Gastrocnemius medialis (tissue), 4 donors: Measurements from ENCODE around the gene TMEM39B. TPM values are rescaled to one million over a fixed set of nuclear protein-coding genes. Genes with fewer than 3 reads are reported as not detected.

Experiments
- ATAC-seq, 2 donors: fragments of 150-250 bp; one replicate each; pipeline ENCODE4 v1.9.1; 2016
- DNase-seq, 2 donors: peaks; one replicate each; pipeline ENCODE4 v3.0.0-alpha.2; 2019
- H3K27ac ChIP-seq, 4 donors: fragments of 200-600 bp; sonication (generic); 1 replicate in 1 of 4; 2 replicates in 3 of 4; pipeline ENCODE4 v1.5.1; 2016 to 2018; ENCODE audit warnings: mild to moderate bottlenecking in 2 of 4, moderate library complexity in 1 of 4
- H3K27me3 ChIP-seq, 3 donors: fragments of 200-600 bp; sonication (generic) in 2 of 3; 1 replicate in 1 of 3; 2 replicates in 2 of 3; pipeline versions ENCODE4 v1.5.1 to v1.6.0; 2016 to 2019; ENCODE audit warnings: mild to moderate bottlenecking in 1 of 3, moderate library complexity in 1 of 3
- H3K36me3 ChIP-seq, 2 donors: fragments of 200-600 bp; sonication (generic) in 1 of 2; one replicate each; pipeline ENCODE4 v1.5.1; 2017 to 2018
- H3K4me1 ChIP-seq, 2 donors: fragments of 200-600 bp; sonication (generic) in 1 of 2; one replicate each; pipeline ENCODE4 v1.5.1; 2016 to 2017; ENCODE audit warnings: mild to moderate bottlenecking in 2 of 2
- H3K4me3 ChIP-seq, 4 donors: fragments of 200-600 bp; sonication (generic) in 3 of 4; 1 replicate in 1 of 4; 2 replicates in 3 of 4; pipeline ENCODE4 v1.5.1; 2016 to 2019; ENCODE audit warnings: mild to moderate bottlenecking in 2 of 4
- H3K9me3 ChIP-seq, 3 donors: fragments of 200-600 bp; sonication (generic) in 2 of 3; 1 replicate in 1 of 3; 2 replicates in 2 of 3; pipeline ENCODE4 v1.5.1; 2016 to 2019
- CTCF ChIP-seq, 5 experiments: fragments of 450-650 bp in 3 of 5; fragments of 200-600 bp in 2 of 5; sonication (generic) in 2 of 5; IDR thresholded peaks in 4 of 5; conservative IDR thresholded peaks in 1 of 5; 1 replicate in 4 of 5; 2 replicates in 1 of 5; pipeline ENCODE4 v1.5.1; 2016 to 2019; ENCODE audit warnings: antibody characterized with exemption in 5 of 5, mild to moderate bottlenecking in 3 of 5, moderate library complexity in 3 of 5
- POLR2A ChIP-seq, 2 donors: fragments of 450-650 bp; IDR thresholded peaks; one replicate each; pipeline ENCODE4 v1.6.1; 2017; ENCODE audit warnings: antibody characterized with exemption in 2 of 2, mild to moderate bottlenecking in 2 of 2, moderate library complexity in 2 of 2
- in situ Hi-C, 4 donors: fragments of 200-750 bp; cut with MboI; loops; one replicate each; pipeline versions ENCODE4 v1.15.0 to v1.8.0; 2017; ENCODE audit warnings: low sequenced_read_pairs in 4 of 4
- intact Hi-C: fragments of 100-400 bp; cut with DNase I; formaldehyde crosslinking; loops from one replicate; pipeline ENCODE4 v1.15.1; 2023; ENCODE audit warnings: low total_unique reads
- total RNA-seq, 4 donors: library from RNA; depleted of rRNA; stranded (reverse); fragments of >200 nt; gene quantifications; one replicate each; pipeline versions ENCODE4 v1.1.0 to v1.2.3, GENCODE V29; 2016

TMEM39B gene
- total RNA-seq, 4 donors from 2014 or later: 2.5 to 11.1 (median 6.7) TPM

- ATAC-seq: no peak
- in situ Hi-C loops (no loop called here), intact Hi-C loops (loop anchor here (2.0 to 5.0 kb wide), 4 partner anchors 59 to 169 kb away; partner anchors contain the start of genes CCDC28B and KHDRBS1)
- DNase-seq: no peak
- H3K36me3 ChIP-seq: peaks cover 0 to 9% of the 10 kb centered on the region in 2 donors
- peak overlapping the region; percentile 84 to 96 (median 90) for H3K4me3 ChIP-seq
- H3K9me3 ChIP-seq: no peaks in the 10 kb centered on the region
- no peak for TF ChIP-seq POLR2A (IDR thresholded peaks at IDR 0.05)
- TF ChIP-seq CTCF (IDR thresholded peaks at IDR 0.05 in 4 of 5, conservative IDR thresholded peaks at IDR 0.05 in 1 of 5): no peak
- H3K27me3 ChIP-seq: no peaks in the 10 kb centered on the region
- peak overlapping the region; percentile 95 to 97 (median 97) for H3K27ac ChIP-seq
- peaks cover 12 to 18% of the 10 kb centered on the region in 2 donors for H3K4me1 ChIP-seq
These were observed 749 bp upstream of the TMEM39B start for GRCh38 chr1:32071758-32072621.

GRCh38 chr1:32073299-32074229, 825 bp downstream of the TMEM39B start:
- Histone ChIP-seq H3K27ac (peak overlapping the region; percentile 95 to 97 (median 97)), H3K4me1 (peaks cover 12 to 18% of the 10 kb centered on the region in 2 donors), H3K9me3 (no peaks in the 10 kb centered on the region), H3K4me3 (peak overlapping the region; percentile 84 to 96 (median 90)), H3K27me3 (no peaks in the 10 kb centered on the region), H3K36me3 (peaks cover 0 to 25% of the 10 kb centered on the region in 2 donors)
- ATAC-seq (peak in 1 of 2 donors; percentile 47), DNase-seq (no peak)
- TF ChIP-seq CTCF (IDR thresholded peaks at IDR 0.05 in 4 of 5, conservative IDR thresholded peaks at IDR 0.05 in 1 of 5): peak in 2 of 5 experiments; percentile 30 to 49
- TF ChIP-seq POLR2A (IDR thresholded peaks at IDR 0.05): no peak
- in situ Hi-C loops (no loop called here), intact Hi-C loops (loop anchor here (1.0 to 5.0 kb wide), 5 partner anchors 34 to 167 kb away; partner anchors contain the start of genes CCDC28B and KHDRBS1)

DNA sequence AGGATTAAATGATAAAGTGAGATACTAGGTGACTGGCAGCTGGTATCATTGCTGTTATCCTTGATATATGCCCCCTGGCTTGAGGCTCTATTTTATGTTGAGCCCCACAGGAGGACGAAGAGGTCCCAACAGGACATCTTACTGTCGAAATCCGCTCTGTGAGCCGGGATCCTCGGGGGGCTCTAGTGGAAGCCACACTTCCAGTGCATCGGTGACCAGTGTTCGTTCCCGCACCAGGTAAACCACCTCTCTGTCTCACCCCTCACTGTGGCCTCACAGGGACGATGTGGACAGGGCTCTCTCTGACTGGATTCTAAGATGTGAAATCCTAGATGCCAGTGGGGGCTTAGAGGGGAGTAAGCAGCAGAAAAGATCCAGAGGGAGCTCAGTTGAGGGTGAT, 2.1 kb downstream of the TMEM39B start:
- in situ Hi-C loops: no loop called here
- no peaks in the 10 kb centered on the region for H3K27me3 ChIP-seq
- DNase-seq (no peak), ATAC-seq (no peak)
- no peak overlapping the region for H3K27ac ChIP-seq
- no peak for TF ChIP-seq POLR2A (IDR thresholded peaks at IDR 0.05)
- TF ChIP-seq CTCF (IDR thresholded peaks at IDR 0.05 in 4 of 5, conservative IDR thresholded peaks at IDR 0.05 in 1 of 5): no peak
- H3K9me3 ChIP-seq: no peaks in the 10 kb centered on the region
- H3K36me3 ChIP-seq: peaks cover 0 to 33% of the 10 kb centered on the region in 2 donors
- H3K4me3 ChIP-seq: no peak overlapping the region
- intact Hi-C loops: loop anchor here (5.0 kb wide), 1 partner anchor 148 kb away; no protein-coding TSS in a partner anchor
- peaks cover 12 to 18% of the 10 kb centered on the region in 2 donors for H3K4me1 ChIP-seq

DNA sequence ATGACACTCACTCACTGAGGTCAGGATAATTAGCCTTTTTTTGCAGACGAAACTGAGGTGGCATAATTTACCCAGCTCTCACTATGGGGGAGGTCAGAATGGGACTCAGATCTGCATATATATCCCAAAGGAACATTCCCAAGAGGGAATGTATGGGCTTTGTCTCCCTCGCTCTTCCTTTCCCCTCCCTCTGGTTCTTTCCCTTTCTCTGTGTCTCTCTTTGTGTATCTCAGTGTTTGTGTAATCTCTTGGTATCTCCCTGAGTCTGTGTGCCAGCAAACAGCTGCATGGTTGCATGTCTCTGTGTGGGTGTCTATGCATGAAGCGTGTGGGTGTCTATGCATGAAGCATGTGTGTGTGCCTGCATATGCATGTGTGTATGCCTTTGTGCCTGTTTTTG, 4.7 kb downstream of the TMEM39B start:
- Histone ChIP-seq H3K4me3 (no peak overlapping the region), H3K36me3 (peaks cover 0 to 38% of the 10 kb centered on the region in 2 donors), H3K27me3 (no peaks in the 10 kb centered on the region), H3K9me3 (no peaks in the 10 kb centered on the region), H3K4me1 (peaks cover 6 to 7% of the 10 kb centered on the region in 2 donors), H3K27ac (no peak overlapping the region)
- intact Hi-C loops: no loop called here
- DNase-seq: no peak
- TF ChIP-seq CTCF (IDR thresholded peaks at IDR 0.05 in 4 of 5, conservative IDR thresholded peaks at IDR 0.05 in 1 of 5) (no peak), POLR2A (IDR thresholded peaks at IDR 0.05) (no peak)
- in situ Hi-C loops: no loop called here
- ATAC-seq: no peak
